ENCODE results near the gene SOAT2. TPM values are rescaled to one million over a fixed set of nuclear protein-coding genes. Genes with fewer than 3 reads are reported as not detected.

SOAT2 gene
- total and polyA plus RNA-seq, 4 donors = 0.21 TPM; not detected in 3

- peak overlapping the region; percentile 64 for H3K27ac ChIP-seq (ENCODE audit: low read depth, low read length)
- H3K27me3 ChIP-seq (ENCODE audit: control insufficient read depth, insufficient read depth, low read length) = no peaks in the 10 kb centered on the region
- no peak overlapping the region for H3K4me3 ChIP-seq (ENCODE audit: low read depth, low read length)
- WGBS (ENCODE audit: insufficient coverage) = 89% methylated on average over 6 of the region's 11 CpGs
- H3K4me1 ChIP-seq (ENCODE audit: control insufficient read depth, insufficient read depth, low read length) = peaks cover 60% of the 10 kb centered on the region
- H3K36me3 ChIP-seq (ENCODE audit: control insufficient read depth, insufficient read depth, low read length) = peaks cover 97% of the 10 kb centered on the region
- H3K9me3 ChIP-seq (ENCODE audit: control insufficient read depth, insufficient read depth, low read length) = no peaks in the 10 kb centered on the region
- DNase-seq (ENCODE audit: low read depth in 4 of 6, low spot score in 6 of 6) = peak in 1 of 6 donors; percentile 5
Observed at GRCh38 chr12:53064613-53065436, 38.5 kb upstream of the SOAT2 start.

- DNase-seq (ENCODE audit: low read depth in 4 of 6, low spot score in 6 of 6) = peak in 1 of 6 donors; percentile 7
- 75% methylated on average over 3 of the region's 7 CpGs for WGBS (ENCODE audit: insufficient coverage)
- Histone ChIP-seq H3K4me1 (ENCODE audit: control insufficient read depth, insufficient read depth, low read length) (peaks cover 55% of the 10 kb centered on the region), H3K9me3 (ENCODE audit: control insufficient read depth, insufficient read depth, low read length) (no peaks in the 10 kb centered on the region), H3K36me3 (ENCODE audit: control insufficient read depth, insufficient read depth, low read length) (peaks cover 95% of the 10 kb centered on the region), H3K4me3 (ENCODE audit: low read depth, low read length) (no peak overlapping the region), H3K27me3 (ENCODE audit: control insufficient read depth, insufficient read depth, low read length) (no peaks in the 10 kb centered on the region), H3K27ac (ENCODE audit: low read depth, low read length) (no peak overlapping the region)
Observed at GRCh38 chr12:53065470-53065869, 37.8 kb upstream of the SOAT2 start.

GRCh38 chr12:53065975-53066931, 37.0 kb upstream of the SOAT2 start:
- no peaks in the 10 kb centered on the region for H3K27me3 ChIP-seq (ENCODE audit: control insufficient read depth, insufficient read depth, low read length)
- no peak overlapping the region for H3K4me3 ChIP-seq (ENCODE audit: low read depth, low read length)
- H3K4me1 ChIP-seq (ENCODE audit: control insufficient read depth, insufficient read depth, low read length) = peaks cover 53% of the 10 kb centered on the region
- peak in 2 of 6 donors; percentile 82 to 86 for DNase-seq (ENCODE audit: low read depth in 4 of 6, low spot score in 6 of 6)
- H3K36me3 ChIP-seq (ENCODE audit: control insufficient read depth, insufficient read depth, low read length) = peaks cover 93% of the 10 kb centered on the region
- no peaks in the 10 kb centered on the region for H3K9me3 ChIP-seq (ENCODE audit: control insufficient read depth, insufficient read depth, low read length)
- 50% methylated on average over 19 of the region's 24 CpGs for WGBS (ENCODE audit: insufficient coverage)
- no peak overlapping the region for H3K27ac ChIP-seq (ENCODE audit: low read depth, low read length)

- Histone ChIP-seq H3K36me3 (ENCODE audit: control insufficient read depth, insufficient read depth, low read length) (peaks cover 93% of the 10 kb centered on the region), H3K9me3 (ENCODE audit: control insufficient read depth, insufficient read depth, low read length) (no peaks in the 10 kb centered on the region), H3K4me1 (ENCODE audit: control insufficient read depth, insufficient read depth, low read length) (peaks cover 53% of the 10 kb centered on the region), H3K27me3 (ENCODE audit: control insufficient read depth, insufficient read depth, low read length) (no peaks in the 10 kb centered on the region), H3K4me3 (ENCODE audit: low read depth, low read length) (no peak overlapping the region), H3K27ac (ENCODE audit: low read depth, low read length) (no peak overlapping the region)
- no peak for DNase-seq (ENCODE audit: low read depth in 4 of 6, low spot score in 6 of 6)
- WGBS (ENCODE audit: insufficient coverage) = 82% methylated on average over 4 of the region's 7 CpGs
Observed at GRCh38 chr12:53067074-53067992, 36.0 kb upstream of the SOAT2 start.

- no peak overlapping the region for H3K4me3 ChIP-seq (ENCODE audit: low read depth, low read length)
- 74% methylated on average over 11 of the region's 13 CpGs for WGBS (ENCODE audit: insufficient coverage)
- peaks cover 54% of the 10 kb centered on the region for H3K4me1 ChIP-seq (ENCODE audit: control insufficient read depth, insufficient read depth, low read length)
- H3K9me3 ChIP-seq (ENCODE audit: control insufficient read depth, insufficient read depth, low read length) = no peaks in the 10 kb centered on the region
- peak overlapping the region; percentile 29 for H3K27ac ChIP-seq (ENCODE audit: low read depth, low read length)
- no peaks in the 10 kb centered on the region for H3K27me3 ChIP-seq (ENCODE audit: control insufficient read depth, insufficient read depth, low read length)
- no peak for DNase-seq (ENCODE audit: low read depth in 4 of 6, low spot score in 6 of 6)
- peaks cover 91% of the 10 kb centered on the region for H3K36me3 ChIP-seq (ENCODE audit: control insufficient read depth, insufficient read depth, low read length)
Observed at GRCh38 chr12:53067993-53068770, 35.1 kb upstream of the SOAT2 start.

GRCh38 chr12:53068811-53069585, 34.3 kb upstream of the SOAT2 start:
- Histone ChIP-seq H3K9me3 (ENCODE audit: control insufficient read depth, insufficient read depth, low read length) (no peaks in the 10 kb centered on the region), H3K27me3 (ENCODE audit: control insufficient read depth, insufficient read depth, low read length) (no peaks in the 10 kb centered on the region), H3K4me3 (ENCODE audit: low read depth, low read length) (no peak overlapping the region), H3K36me3 (ENCODE audit: control insufficient read depth, insufficient read depth, low read length) (peaks cover 92% of the 10 kb centered on the region), H3K4me1 (ENCODE audit: control insufficient read depth, insufficient read depth, low read length) (peaks cover 57% of the 10 kb centered on the region), H3K27ac (ENCODE audit: low read depth, low read length) (peak overlapping the region; percentile 29)
- WGBS (ENCODE audit: insufficient coverage) = 75% methylated on average over 7 of the region's 15 CpGs
- DNase-seq (ENCODE audit: low read depth in 4 of 6, low spot score in 6 of 6) = peak in 1 of 6 donors; percentile 14

- Histone ChIP-seq H3K27me3 (ENCODE audit: control insufficient read depth, insufficient read depth, low read length) (no peaks in the 10 kb centered on the region), H3K36me3 (ENCODE audit: control insufficient read depth, insufficient read depth, low read length) (peaks cover 92% of the 10 kb centered on the region), H3K4me3 (ENCODE audit: low read depth, low read length) (no peak overlapping the region), H3K27ac (ENCODE audit: low read depth, low read length) (peak overlapping the region; percentile 29), H3K9me3 (ENCODE audit: control insufficient read depth, insufficient read depth, low read length) (no peaks in the 10 kb centered on the region), H3K4me1 (ENCODE audit: control insufficient read depth, insufficient read depth, low read length) (peaks cover 53% of the 10 kb centered on the region)
- no peak for DNase-seq (ENCODE audit: low read depth in 4 of 6, low spot score in 6 of 6)
- 40% methylated on average over 3 of the region's 12 CpGs for WGBS (ENCODE audit: insufficient coverage)
Observed at GRCh38 chr12:53069621-53070410, 33.5 kb upstream of the SOAT2 start.
